Measurements from ENCODE around the gene CPS1.

CPS1 gene

DNA sequence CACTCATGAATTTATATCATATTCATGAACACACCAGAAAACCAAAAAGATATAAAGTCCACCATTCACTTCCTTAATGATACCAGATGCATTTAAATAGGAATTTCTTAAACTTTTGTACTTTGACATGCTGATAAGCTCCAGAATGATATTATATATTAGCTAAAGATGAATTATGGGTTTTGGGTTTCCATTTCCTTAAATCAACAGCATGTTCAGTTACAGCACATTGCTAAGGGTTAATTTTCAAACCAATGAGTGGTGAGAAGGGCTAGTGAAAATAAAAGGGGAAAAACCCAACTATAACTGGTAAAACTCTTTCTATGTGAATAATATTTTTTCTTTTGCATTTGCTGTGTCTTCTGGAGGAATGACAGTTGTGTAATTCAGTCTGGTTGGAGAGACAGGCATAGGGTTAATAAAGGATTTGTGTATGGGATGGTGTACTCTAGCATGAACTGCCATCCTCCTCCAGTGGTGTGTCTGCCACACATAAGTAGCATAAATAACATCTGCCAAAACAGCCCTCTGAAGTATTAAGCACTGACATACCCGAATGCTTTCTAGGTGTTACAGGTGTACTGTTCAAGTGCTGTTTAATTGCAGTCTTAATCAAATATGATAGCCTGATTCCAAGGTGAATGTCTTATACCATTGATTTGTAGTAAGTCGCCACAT is 19.3 kb upstream of the CPS1 start:
- no peak overlapping the region for H2AFZ ChIP-seq (ENCODE audit: low read length)
- no peak overlapping the region for H3K4me2 ChIP-seq (ENCODE audit: low read length)
- H4K20me1 ChIP-seq (ENCODE audit: insufficient read depth, low read length), result no peaks in the 10 kb centered on the region
- H3K27ac ChIP-seq (ENCODE audit: low read depth, low read length, poor library complexity, severe bottlenecking), result no peak overlapping the region
- H3F3A ChIP-seq (ENCODE audit: insufficient read depth, low read length), result no peaks in the 10 kb centered on the region
- H3K4me3 ChIP-seq (ENCODE audit: low read depth, low read length, poor library complexity, severe bottlenecking), result no peak overlapping the region
- H3K79me2 ChIP-seq (ENCODE audit: insufficient read depth, low read length), result no peaks in the 10 kb centered on the region
- H3K9ac ChIP-seq (ENCODE audit: low read length), result no peak overlapping the region
- no peaks in the 10 kb centered on the region for H3K27me3 ChIP-seq (ENCODE audit: insufficient read depth, low read length)
- no peaks in the 10 kb centered on the region for H3K4me1 ChIP-seq (ENCODE audit: insufficient read depth, low read length, severe bottlenecking)
- no peaks in the 10 kb centered on the region for H3K36me3 ChIP-seq (ENCODE audit: insufficient read depth, low read length)
- H3K9me3 ChIP-seq (ENCODE audit: low read length), result no peaks in the 10 kb centered on the region
- no peaks in the 10 kb centered on the region for H3K9me2 ChIP-seq (ENCODE audit: low read depth, low read length)
- TF ChIP-seq EZH2 (IDR thresholded peaks at IDR 0.05; ENCODE audit: borderline replicate concordance, low read length), result no peak
- TF ChIP-seq, protein P1, sequence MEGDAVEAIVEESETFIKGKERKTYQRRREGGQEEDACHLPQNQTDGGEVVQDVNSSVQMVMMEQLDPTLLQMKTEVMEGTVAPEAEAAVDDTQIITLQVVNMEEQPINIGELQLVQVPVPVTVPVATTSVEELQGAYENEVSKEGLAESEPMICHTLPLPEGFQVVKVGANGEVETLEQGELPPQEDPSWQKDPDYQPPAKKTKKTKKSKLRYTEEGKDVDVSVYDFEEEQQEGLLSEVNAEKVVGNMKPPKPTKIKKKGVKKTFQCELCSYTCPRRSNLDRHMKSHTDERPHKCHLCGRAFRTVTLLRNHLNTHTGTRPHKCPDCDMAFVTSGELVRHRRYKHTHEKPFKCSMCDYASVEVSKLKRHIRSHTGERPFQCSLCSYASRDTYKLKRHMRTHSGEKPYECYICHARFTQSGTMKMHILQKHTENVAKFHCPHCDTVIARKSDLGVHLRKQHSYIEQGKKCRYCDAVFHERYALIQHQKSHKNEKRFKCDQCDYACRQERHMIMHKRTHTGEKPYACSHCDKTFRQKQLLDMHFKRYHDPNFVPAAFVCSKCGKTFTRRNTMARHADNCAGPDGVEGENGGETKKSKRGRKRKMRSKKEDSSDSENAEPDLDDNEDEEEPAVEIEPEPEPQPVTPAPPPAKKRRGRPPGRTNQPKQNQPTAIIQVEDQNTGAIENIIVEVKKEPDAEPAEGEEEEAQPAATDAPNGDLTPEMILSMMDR (IDR thresholded peaks at IDR 0.05; ENCODE audit: low read length), result no peak

GRCh38 chr2:210539035-210539434 is 17.4 kb upstream of the CPS1 start:
- no peaks in the 10 kb centered on the region for H3K36me3 ChIP-seq (ENCODE audit: insufficient read depth, low read length)

GRCh38 chr2:210539578-210540416 is 16.6 kb upstream of the CPS1 start:
- H3K9me3 ChIP-seq (ENCODE audit: low read length), result no peaks in the 10 kb centered on the region
- no peaks in the 10 kb centered on the region for H3K36me3 ChIP-seq (ENCODE audit: insufficient read depth, low read length)
- H3K4me2 ChIP-seq (ENCODE audit: low read length), result no peak overlapping the region
- H3K9me2 ChIP-seq (ENCODE audit: low read depth, low read length), result no peaks in the 10 kb centered on the region
- no peaks in the 10 kb centered on the region for H3F3A ChIP-seq (ENCODE audit: insufficient read depth, low read length)
- H3K79me2 ChIP-seq (ENCODE audit: insufficient read depth, low read length), result no peaks in the 10 kb centered on the region
- no peak overlapping the region for H3K27ac ChIP-seq (ENCODE audit: low read depth, low read length, poor library complexity, severe bottlenecking)
- H3K27me3 ChIP-seq (ENCODE audit: insufficient read depth, low read length), result no peaks in the 10 kb centered on the region
- TF ChIP-seq EZH2 (IDR thresholded peaks at IDR 0.05; ENCODE audit: borderline replicate concordance, low read length), result no peak
- TF ChIP-seq, protein P1 (IDR thresholded peaks at IDR 0.05; ENCODE audit: low read length), result no peak
- H3K4me3 ChIP-seq (ENCODE audit: low read depth, low read length, poor library complexity, severe bottlenecking), result no peak overlapping the region
- H3K4me1 ChIP-seq (ENCODE audit: insufficient read depth, low read length, severe bottlenecking), result no peaks in the 10 kb centered on the region
- no peak overlapping the region for H3K9ac ChIP-seq (ENCODE audit: low read length)
- H4K20me1 ChIP-seq (ENCODE audit: insufficient read depth, low read length), result no peaks in the 10 kb centered on the region
- H2AFZ ChIP-seq (ENCODE audit: low read length), result no peak overlapping the region

More at GRCh38 chr2:210539035-210539434, 17.4 kb upstream of the CPS1 start:
- H3F3A ChIP-seq (ENCODE audit: insufficient read depth, low read length), result no peaks in the 10 kb centered on the region
- H3K9me2 ChIP-seq (ENCODE audit: low read depth, low read length), result no peaks in the 10 kb centered on the region
- no peak overlapping the region for H3K27ac ChIP-seq (ENCODE audit: low read depth, low read length, poor library complexity, severe bottlenecking)
- no peaks in the 10 kb centered on the region for H3K79me2 ChIP-seq (ENCODE audit: insufficient read depth, low read length)
- no peaks in the 10 kb centered on the region for H3K4me1 ChIP-seq (ENCODE audit: insufficient read depth, low read length, severe bottlenecking)
- H4K20me1 ChIP-seq (ENCODE audit: insufficient read depth, low read length), result no peaks in the 10 kb centered on the region
- no peaks in the 10 kb centered on the region for H3K27me3 ChIP-seq (ENCODE audit: insufficient read depth, low read length)
- H3K9ac ChIP-seq (ENCODE audit: low read length), result no peak overlapping the region
- no peak overlapping the region for H3K4me3 ChIP-seq (ENCODE audit: low read depth, low read length, poor library complexity, severe bottlenecking)
- H3K9me3 ChIP-seq (ENCODE audit: low read length), result no peaks in the 10 kb centered on the region
- H2AFZ ChIP-seq (ENCODE audit: low read length), result no peak overlapping the region
- no peak overlapping the region for H3K4me2 ChIP-seq (ENCODE audit: low read length)
- no peak for TF ChIP-seq EZH2 (IDR thresholded peaks at IDR 0.05; ENCODE audit: borderline replicate concordance, low read length)
- TF ChIP-seq, protein P1 (IDR thresholded peaks at IDR 0.05; ENCODE audit: low read length), result no peak

All from OCI-LY1 (cell line).